DOHH2 (cell line): ENCODE data around the gene CERCAM.

Experiments used
- H3F3A ChIP-seq: fragments of 200-600 bp; sonication (generic), shearing (Covaris generic); 2 replicates; pipeline ENCODE4 v1.6.0; 2016; ENCODE audit warnings: antibody characterized with exemption, mild to moderate bottlenecking; ENCODE audit not compliant: control insufficient read depth, insufficient read depth
- H3K27ac ChIP-seq: fragments of 200-600 bp; sonication (generic); 2 replicates; pipeline ENCODE4 v1.5.1; 2014; ENCODE audit warnings: low read depth, mild to moderate bottlenecking, low read length, moderate library complexity
- H3K27me3 ChIP-seq: fragments of 200-600 bp; sonication (generic); 2 replicates; pipeline ENCODE4 v1.6.1; 2014; ENCODE audit warnings: mild to moderate bottlenecking, low read length, mixed read lengths; ENCODE audit not compliant: control insufficient read depth
- H3K36me3 ChIP-seq: fragments of 200-600 bp; sonication (generic); 2 replicates; pipeline ENCODE4 v1.6.1; 2014; ENCODE audit warnings: mild to moderate bottlenecking, low read length, moderate library complexity, mixed read lengths; ENCODE audit not compliant: control insufficient read depth
- H3K4me1 ChIP-seq: fragments of 200-600 bp; sonication (generic); 2 replicates; pipeline ENCODE4 v1.6.1; 2014; ENCODE audit warnings: mild to moderate bottlenecking, low read length, mixed read lengths; ENCODE audit not compliant: control insufficient read depth
- H3K4me2 ChIP-seq: fragments of 200-600 bp; sonication (generic); 2 replicates; pipeline ENCODE4 v1.6.0; 2014; ENCODE audit warnings: mild to moderate bottlenecking, low read length, moderate library complexity
- H3K4me3 ChIP-seq: fragments of 200-600 bp; sonication (generic); 2 replicates; pipeline ENCODE4 v1.5.1; 2014; ENCODE audit warnings: mild to moderate bottlenecking, low read length, mixed read lengths
- H3K79me2 ChIP-seq: fragments of 200-600 bp; sonication (generic); 2 replicates; pipeline ENCODE4 v1.6.1; 2014; ENCODE audit warnings: mild to moderate bottlenecking, low read length, mixed read lengths; ENCODE audit not compliant: control insufficient read depth
- H3K9me2 ChIP-seq: fragments of 200-600 bp; sonication (generic); replicated peaks from 2 replicates; pipeline ENCODE4 v1.6.1; 2014; ENCODE audit warnings: mild to moderate bottlenecking, low read length, mixed read lengths; ENCODE audit not compliant: control insufficient read depth
- H3K9me3 ChIP-seq: fragments of 200-600 bp; sonication (generic); 2 replicates; pipeline ENCODE4 v1.6.1; 2014; ENCODE audit warnings: antibody characterized with exemption, low read length, mixed read lengths; ENCODE audit not compliant: control insufficient read depth, insufficient read depth
- H4K20me1 ChIP-seq: fragments of 200-600 bp; sonication (generic); 2 replicates; pipeline ENCODE4 v1.6.0; 2014; ENCODE audit warnings: low read depth, mild to moderate bottlenecking, antibody characterized with exemption, low read length, moderate library complexity; ENCODE audit not compliant: control insufficient read depth, insufficient read depth
- CTCF ChIP-seq: fragments of 200-600 bp; sonication (generic); IDR thresholded peaks from one replicate; pipeline ENCODE4 v1.5.1; 2014; ENCODE audit warnings: antibody characterized with exemption, mild to moderate bottlenecking, low read depth, low read length; ENCODE audit not compliant: poor library complexity, severe bottlenecking
- EZH2phosphoT487 ChIP-seq: fragments of 200-600 bp; sonication (generic); IDR thresholded peaks from 2 replicates; pipeline ENCODE4 v1.6.1; 2017; ENCODE audit warnings: borderline replicate concordance, mild to moderate bottlenecking, antibody characterized with exemption, low read length, moderate library complexity, mixed read lengths

The CERCAM gene

GRCh38 chr9:128406848-128407391, 13.7 kb upstream of the CERCAM start:
- H3K4me1 ChIP-seq: no peaks in the 10 kb centered on the region
- H3K4me2 ChIP-seq: no peak overlapping the region
- peaks cover 6% of the 10 kb centered on the region; the same call in 1 of the 2 replicates for H3K27me3 ChIP-seq
- no peaks in the 10 kb centered on the region for H3K79me2 ChIP-seq
- H3K27ac ChIP-seq: no peak overlapping the region
- H4K20me1 ChIP-seq: no peaks in the 10 kb centered on the region
- no peak overlapping the region for H3K4me3 ChIP-seq
- no peaks in the 10 kb centered on the region for H3K9me2 ChIP-seq
- no peaks in the 10 kb centered on the region for H3F3A ChIP-seq
- no peaks in the 10 kb centered on the region for H3K9me3 ChIP-seq
- TF ChIP-seq EZH2phosphoT487: no peak
- TF ChIP-seq CTCF: no peak
- H3K36me3 ChIP-seq: no peaks in the 10 kb centered on the region

- Histone ChIP-seq H3K27ac (no peak overlapping the region), H3K36me3 (no peaks in the 10 kb centered on the region), H3K4me3 (no peak overlapping the region)
Observed at GRCh38 chr9:128408963-128409431, 11.7 kb upstream of the CERCAM start.

GRCh38 chr9:128409450-128409849, 11.2 kb upstream of the CERCAM start:
- no peaks in the 10 kb centered on the region for H3K9me2 ChIP-seq
- H3K27me3 ChIP-seq: peaks cover 9% of the 10 kb centered on the region; the same call in 1 of the 2 replicates
- no peak overlapping the region for H3K27ac ChIP-seq
- TF ChIP-seq EZH2phosphoT487: no peak
- TF ChIP-seq CTCF: no peak
- H3K4me1 ChIP-seq: no peaks in the 10 kb centered on the region
- H3K36me3 ChIP-seq: no peaks in the 10 kb centered on the region
- no peaks in the 10 kb centered on the region for H3K9me3 ChIP-seq
- H3K4me3 ChIP-seq: no peak overlapping the region
- no peak overlapping the region for H3K4me2 ChIP-seq
- no peaks in the 10 kb centered on the region for H3K79me2 ChIP-seq
- no peaks in the 10 kb centered on the region for H4K20me1 ChIP-seq
- H3F3A ChIP-seq: no peaks in the 10 kb centered on the region

More at GRCh38 chr9:128408963-128409431, 11.7 kb upstream of the CERCAM start:
- H3K79me2 ChIP-seq: no peaks in the 10 kb centered on the region
- H3K27me3 ChIP-seq: peaks cover 6% of the 10 kb centered on the region; the same call in 1 of the 2 replicates
- H3K4me2 ChIP-seq: no peak overlapping the region
- no peaks in the 10 kb centered on the region for H3K9me2 ChIP-seq
- H3K4me1 ChIP-seq: no peaks in the 10 kb centered on the region
- TF ChIP-seq EZH2phosphoT487: no peak
- no peak for TF ChIP-seq CTCF
- no peaks in the 10 kb centered on the region for H3F3A ChIP-seq
- H3K9me3 ChIP-seq: no peaks in the 10 kb centered on the region
- no peaks in the 10 kb centered on the region for H4K20me1 ChIP-seq
